ENCODE measurements around the gene TRIM58.

DNA sequence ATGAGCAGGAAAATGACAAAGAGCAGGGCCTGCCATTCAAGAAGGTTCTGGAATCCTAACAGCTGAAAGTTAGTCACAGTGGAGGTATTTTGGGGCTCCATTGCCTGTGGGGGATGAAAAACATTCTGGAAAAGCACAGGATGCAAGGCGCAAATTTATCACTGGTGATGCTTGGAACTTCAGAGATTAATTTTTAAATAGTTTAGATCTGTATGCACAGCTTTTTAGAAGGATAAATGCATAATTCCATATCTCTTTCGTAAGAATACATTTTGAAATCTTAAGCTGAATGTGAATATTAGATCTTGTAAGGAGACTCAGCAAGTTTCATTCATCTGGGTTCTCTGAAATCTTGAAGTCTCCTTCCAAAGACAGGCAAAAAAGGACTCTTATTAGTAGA is 15.2 kb upstream of the TRIM58 start, which contains the start of gene OR11L1:
- TF ChIP-seq ZNF175 (tag by site-specific recombination; IDR thresholded peaks at IDR 0.05) (no peak), ZBTB48 (tag by site-specific recombination; IDR thresholded peaks at IDR 0.05) (no peak), TRIM28 (IDR thresholded peaks at IDR 0.05; ENCODE audit: borderline replicate concordance, low read length) (no peak), TCF7L2 (IDR thresholded peaks at IDR 0.05; ENCODE audit: borderline replicate concordance, low read depth, low read length) (no peak)
- TF ChIP-seq, protein P1, sequence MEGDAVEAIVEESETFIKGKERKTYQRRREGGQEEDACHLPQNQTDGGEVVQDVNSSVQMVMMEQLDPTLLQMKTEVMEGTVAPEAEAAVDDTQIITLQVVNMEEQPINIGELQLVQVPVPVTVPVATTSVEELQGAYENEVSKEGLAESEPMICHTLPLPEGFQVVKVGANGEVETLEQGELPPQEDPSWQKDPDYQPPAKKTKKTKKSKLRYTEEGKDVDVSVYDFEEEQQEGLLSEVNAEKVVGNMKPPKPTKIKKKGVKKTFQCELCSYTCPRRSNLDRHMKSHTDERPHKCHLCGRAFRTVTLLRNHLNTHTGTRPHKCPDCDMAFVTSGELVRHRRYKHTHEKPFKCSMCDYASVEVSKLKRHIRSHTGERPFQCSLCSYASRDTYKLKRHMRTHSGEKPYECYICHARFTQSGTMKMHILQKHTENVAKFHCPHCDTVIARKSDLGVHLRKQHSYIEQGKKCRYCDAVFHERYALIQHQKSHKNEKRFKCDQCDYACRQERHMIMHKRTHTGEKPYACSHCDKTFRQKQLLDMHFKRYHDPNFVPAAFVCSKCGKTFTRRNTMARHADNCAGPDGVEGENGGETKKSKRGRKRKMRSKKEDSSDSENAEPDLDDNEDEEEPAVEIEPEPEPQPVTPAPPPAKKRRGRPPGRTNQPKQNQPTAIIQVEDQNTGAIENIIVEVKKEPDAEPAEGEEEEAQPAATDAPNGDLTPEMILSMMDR (tag by site-specific recombination; IDR thresholded peaks at IDR 0.05), result no peak
- TF ChIP-seq, protein P2, sequence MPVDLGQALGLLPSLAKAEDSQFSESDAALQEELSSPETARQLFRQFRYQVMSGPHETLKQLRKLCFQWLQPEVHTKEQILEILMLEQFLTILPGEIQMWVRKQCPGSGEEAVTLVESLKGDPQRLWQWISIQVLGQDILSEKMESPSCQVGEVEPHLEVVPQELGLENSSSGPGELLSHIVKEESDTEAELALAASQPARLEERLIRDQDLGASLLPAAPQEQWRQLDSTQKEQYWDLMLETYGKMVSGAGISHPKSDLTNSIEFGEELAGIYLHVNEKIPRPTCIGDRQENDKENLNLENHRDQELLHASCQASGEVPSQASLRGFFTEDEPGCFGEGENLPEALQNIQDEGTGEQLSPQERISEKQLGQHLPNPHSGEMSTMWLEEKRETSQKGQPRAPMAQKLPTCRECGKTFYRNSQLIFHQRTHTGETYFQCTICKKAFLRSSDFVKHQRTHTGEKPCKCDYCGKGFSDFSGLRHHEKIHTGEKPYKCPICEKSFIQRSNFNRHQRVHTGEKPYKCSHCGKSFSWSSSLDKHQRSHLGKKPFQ (tag by site-specific recombination; IDR thresholded peaks at IDR 0.05), result no peak
